Activated CD8-positive, alpha-beta T cell treated with anti-CD3 and anti-CD28 coated beads for 36 hours (primary cell): ENCODE measurements around the gene SLC6A19. TPM values are rescaled to one million over a fixed set of nuclear protein-coding genes. Genes with fewer than 3 reads are reported as not detected.

Experiments used
- ATAC-seq: fragments of 200-7000 bp; cut with Tn5 transposase; one replicate; pipeline ENCODE4 v1.10.0; 2021; ENCODE audit warnings: mild to moderate bottlenecking, moderate library complexity
- CTCF ChIA-PET: fragments of 350-600 bp; sonication (Branson Sonifier 250); formaldehyde crosslinking; loops from one replicate; lab custom pipeline; 2021; ENCODE audit warnings: antibody characterized with exemption; lab: Charles Lee
- POLR2A ChIA-PET: fragments of 350-600 bp; sonication (Branson Sonifier 250); formaldehyde crosslinking; loops from one replicate; lab custom pipeline; 2021; ENCODE audit warnings: antibody characterized with exemption; lab: Charles Lee
- DNase-seq: peaks from one replicate; pipeline ENCODE4 v3.0.0-alpha.2; 2020
- H3K27ac Mint-ChIP-seq: one replicate; pipeline ENCODE4 v1.8.0; 2021; ENCODE audit warnings: mild to moderate bottlenecking, mixed read lengths
- H3K27me3 Mint-ChIP-seq: one replicate; pipeline ENCODE4 v1.8.0; 2021; ENCODE audit warnings: mixed read lengths
- H3K36me3 Mint-ChIP-seq: one replicate; pipeline ENCODE4 v1.8.0; 2021; ENCODE audit warnings: low read depth, mixed read lengths
- H3K4me1 Mint-ChIP-seq: one replicate; pipeline ENCODE4 v1.8.0; 2021; ENCODE audit warnings: low read depth, mixed read lengths
- H3K4me3 Mint-ChIP-seq: one replicate; pipeline ENCODE4 v1.8.0; 2021; ENCODE audit warnings: mild to moderate bottlenecking, moderate library complexity, mixed read lengths
- H3K9me3 Mint-ChIP-seq: one replicate; pipeline ENCODE4 v1.8.0; 2021; ENCODE audit warnings: mixed read lengths
- CTCF ChIP-seq: fragments of 200-600 bp; IDR thresholded peaks from one replicate; pipeline ENCODE4 v1.8.0; 2022; ENCODE audit warnings: antibody characterized with exemption, mild to moderate bottlenecking
- intact Hi-C: fragments of 100-400 bp; cut with micrococcal nuclease; formaldehyde crosslinking; loops from one replicate; pipeline ENCODE4 v1.10.0; 2022
- total RNA-seq, 2 experiments: library from RNA; stranded (reverse); gene quantifications; one replicate each; pipeline ENCODE4 v1.2.3, GENCODE V29; 2021

Gene SLC6A19
- total RNA-seq, 2 experiments from 2014 or later, result not detected

DNA sequence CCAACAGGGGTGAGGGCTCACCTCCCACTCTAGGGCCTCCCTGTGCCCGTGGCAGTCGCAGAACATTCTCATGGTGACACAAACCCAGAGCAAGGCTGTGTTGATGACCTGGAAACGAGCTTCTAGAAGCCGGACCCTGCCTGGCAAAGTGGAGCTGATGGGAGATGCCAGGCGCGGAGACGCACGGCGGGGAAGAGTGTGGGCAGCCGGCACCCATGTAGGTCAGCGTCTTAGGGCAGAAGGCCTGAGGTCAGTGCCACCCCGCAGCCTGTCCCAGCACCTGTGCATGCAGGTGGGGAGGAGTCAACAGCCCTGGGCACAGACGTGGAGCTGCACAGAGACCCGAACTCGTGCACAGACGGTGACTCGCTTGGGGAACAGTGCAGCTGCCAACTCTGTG, 29.2 kb downstream of the SLC6A19 start:
- peaks cover 11% of the 10 kb centered on the region for H3K4me1 Mint-ChIP-seq
- intact Hi-C loops, result no loop called here
- H3K27ac Mint-ChIP-seq, result no peak overlapping the region
- TF ChIP-seq CTCF, result no peak
- peaks cover 1% of the 10 kb centered on the region for H3K9me3 Mint-ChIP-seq
- peaks cover 23% of the 10 kb centered on the region for H3K27me3 Mint-ChIP-seq
- H3K4me3 Mint-ChIP-seq, result no peak overlapping the region
- no peak for DNase-seq
- no peaks in the 10 kb centered on the region for H3K36me3 Mint-ChIP-seq
- POLR2A ChIA-PET, result interaction anchor here (0.8 kb wide), 1 partner anchor 14 kb away, joined by 3 read pairs; no protein-coding TSS in a partner anchor
- ATAC-seq, result no peak
- CTCF ChIA-PET, result interaction anchor here (1.7 kb wide), 1 partner anchor 414 kb away, joined by 5 read pairs; no protein-coding TSS in a partner anchor

- Mint-ChIP-seq H3K4me3 (no peak overlapping the region), H3K36me3 (no peaks in the 10 kb centered on the region), H3K9me3 (peaks cover 10% of the 10 kb centered on the region), H3K27me3 (peaks cover 23% of the 10 kb centered on the region), H3K4me1 (peaks cover 11% of the 10 kb centered on the region), H3K27ac (no peak overlapping the region)
- ATAC-seq (no peak), DNase-seq (no peak)
- CTCF ChIA-PET, result interaction anchor here (1.7 kb wide), 1 partner anchor 414 kb away, joined by 5 read pairs; no protein-coding TSS in a partner anchor
- TF ChIP-seq CTCF, result no peak
- POLR2A ChIA-PET, result no interaction called here
- intact Hi-C loops, result no loop called here
Observed at GRCh38 chr5:1231354-1231905, 30.0 kb downstream of the SLC6A19 start.

DNA sequence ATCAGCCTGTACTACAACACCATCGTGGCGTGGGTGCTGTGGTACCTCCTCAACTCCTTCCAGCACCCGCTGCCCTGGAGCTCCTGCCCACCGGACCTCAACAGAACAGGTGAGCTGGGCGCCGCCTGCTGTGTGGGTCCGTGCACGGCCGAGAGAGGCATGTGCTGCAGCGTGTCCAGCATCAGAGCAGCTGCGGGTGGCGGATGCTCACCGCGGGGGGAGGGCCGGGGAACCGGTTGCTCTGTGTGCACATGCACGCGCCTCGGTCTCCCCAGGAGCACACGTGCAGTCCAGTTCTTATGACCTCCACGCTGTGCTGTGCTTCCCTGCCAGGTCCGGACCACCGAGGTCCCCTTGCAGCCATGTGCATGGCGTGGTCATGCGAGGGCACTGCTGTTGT, 31.4 kb downstream of the SLC6A19 start:
- ChIA-PET CTCF (no interaction called here), POLR2A (interaction anchor here (0.6 kb wide), 1 partner anchor 51 kb away, joined by 3 read pairs; no protein-coding TSS in a partner anchor)
- peaks cover 17% of the 10 kb centered on the region for H3K27me3 Mint-ChIP-seq
- no peak for ATAC-seq
- intact Hi-C loops, result no loop called here
- peaks cover 7% of the 10 kb centered on the region for H3K4me1 Mint-ChIP-seq
- peaks cover 14% of the 10 kb centered on the region for H3K9me3 Mint-ChIP-seq
- no peak overlapping the region for H3K27ac Mint-ChIP-seq
- no peak for DNase-seq
- TF ChIP-seq CTCF, result no peak
- H3K4me3 Mint-ChIP-seq, result no peak overlapping the region
- H3K36me3 Mint-ChIP-seq, result no peaks in the 10 kb centered on the region

GRCh38 chr5:1235379-1235778, 34.0 kb downstream of the SLC6A19 start:
- DNase-seq (no peak), ATAC-seq (no peak)
- Mint-ChIP-seq H3K4me3 (no peak overlapping the region), H3K36me3 (no peaks in the 10 kb centered on the region), H3K27ac (no peak overlapping the region), H3K4me1 (no peaks in the 10 kb centered on the region), H3K27me3 (peaks cover 3% of the 10 kb centered on the region), H3K9me3 (peaks cover 14% of the 10 kb centered on the region)
- no peak for TF ChIP-seq CTCF
- POLR2A ChIA-PET, result interaction anchor here (0.6 kb wide), 1 partner anchor 36 kb away, joined by 3 read pairs; no protein-coding TSS in a partner anchor
- CTCF ChIA-PET, result no interaction called here
- intact Hi-C loops, result no loop called here

DNA sequence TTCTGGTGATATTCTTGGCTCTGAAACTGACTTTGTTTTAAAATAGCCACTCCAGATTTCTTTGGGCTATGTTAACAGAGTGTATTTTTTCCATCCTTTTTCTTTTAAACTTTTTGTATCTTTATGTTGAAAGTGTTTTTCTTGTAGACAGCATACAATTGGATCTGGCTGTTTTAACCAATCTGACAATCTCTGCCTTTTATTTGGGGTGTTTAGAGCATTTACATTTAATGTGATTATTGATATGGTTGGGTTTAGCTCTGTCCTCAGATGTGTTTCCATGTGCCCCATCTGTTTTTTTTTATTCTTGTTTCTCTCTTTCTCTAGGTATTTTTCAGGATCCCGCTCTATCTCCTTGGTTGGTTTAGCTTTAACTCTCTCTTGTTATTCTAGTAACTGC, 34.4 kb downstream of the SLC6A19 start:
- Mint-ChIP-seq H3K9me3 (peaks cover 14% of the 10 kb centered on the region), H3K4me3 (no peak overlapping the region), H3K27me3 (no peaks in the 10 kb centered on the region), H3K4me1 (no peaks in the 10 kb centered on the region), H3K27ac (no peak overlapping the region), H3K36me3 (no peaks in the 10 kb centered on the region)
- ATAC-seq, result no peak
- DNase-seq, result no peak
- TF ChIP-seq CTCF, result no peak
- intact Hi-C loops, result no loop called here
- POLR2A ChIA-PET, result no interaction called here
- CTCF ChIA-PET, result no interaction called here
